Neural cell (in vitro differentiated cells): ENCODE data around the gene RIN3. TPM values are rescaled to one million over a fixed set of nuclear protein-coding genes. Genes with fewer than 3 reads are reported as not detected.

Experiments
- H2AFZ ChIP-seq: fragments of 200-600, 300-800 bp; sonication (generic), shearing (Covaris generic); 2 replicates; pipeline ENCODE4 v1.6.0; 2014; ENCODE audit warnings: low read depth, mild to moderate bottlenecking, antibody characterized with exemption, low read length, moderate library complexity
- H3F3A ChIP-seq: fragments of 200-600 bp; shearing (Covaris generic); 2 replicates; pipeline ENCODE4 v1.6.1; 2016; ENCODE audit warnings: mild to moderate bottlenecking, moderate library complexity, mixed read lengths, antibody characterized with exemption, low read length; ENCODE audit not compliant: insufficient read depth, poor library complexity, severe bottlenecking
- H3K27ac ChIP-seq: fragments of 200-600, 300-800 bp; sonication (generic), shearing (Covaris generic); 2 replicates; pipeline ENCODE4 v1.5.1; 2014; ENCODE audit warnings: mild to moderate bottlenecking, low read length, moderate library complexity
- H3K27me3 ChIP-seq: fragments of 300-800, 200-600 bp; sonication (generic), shearing (Covaris generic); 2 replicates; pipeline ENCODE4 v1.6.0; 2014; ENCODE audit warnings: mild to moderate bottlenecking, low read depth, low read length, moderate library complexity; ENCODE audit not compliant: insufficient read depth
- H3K36me3 ChIP-seq: fragments of 300-800, 200-600 bp; sonication (generic), shearing (Covaris generic); 2 replicates; pipeline ENCODE4 v1.5.1; 2014; ENCODE audit warnings: mild to moderate bottlenecking, antibody characterized with exemption, low read length, moderate library complexity; ENCODE audit not compliant: insufficient read depth
- H3K4me2 ChIP-seq: fragments of 300-800, 200-600 bp; sonication (generic), shearing (Covaris generic); 2 replicates; pipeline ENCODE4 v1.6.0; 2014; ENCODE audit warnings: mild to moderate bottlenecking, low read length
- H3K4me3 ChIP-seq: fragments of 300-800, 200-600 bp; sonication (generic), shearing (Covaris generic); 2 replicates; pipeline ENCODE4 v1.5.1; 2014; ENCODE audit warnings: mild to moderate bottlenecking, low read length, moderate library complexity
- H3K79me2 ChIP-seq: fragments of 200-600 bp; shearing (Covaris generic); replicated peaks from 2 replicates; pipeline ENCODE4 v1.6.0; 2014; ENCODE audit warnings: mild to moderate bottlenecking, low read length, moderate library complexity; ENCODE audit not compliant: insufficient read depth
- H3K9ac ChIP-seq: fragments of 300-800, 200-600 bp; sonication (generic), shearing (Covaris generic); 2 replicates; pipeline ENCODE4 v1.6.1; 2016; ENCODE audit warnings: mild to moderate bottlenecking, low read length, mixed read lengths
- H3K9me2 ChIP-seq: fragments of 200-600 bp; shearing (Covaris generic); 2 replicates; pipeline ENCODE4 v1.6.1; 2016; ENCODE audit warnings: mild to moderate bottlenecking, low read length, mixed read lengths; ENCODE audit not compliant: insufficient read depth
- H3K9me3 ChIP-seq: fragments of 200-600, 300-800 bp; sonication (generic), shearing (Covaris generic); 2 replicates; pipeline ENCODE4 v1.6.1; 2016; ENCODE audit warnings: mild to moderate bottlenecking, mixed run types, low read length, moderate library complexity, mixed read lengths
- H4K20me1 ChIP-seq: fragments of 200-600 bp; shearing (Covaris generic); 2 replicates; pipeline ENCODE4 v1.6.1; 2016; ENCODE audit warnings: mild to moderate bottlenecking, mixed run types; ENCODE audit not compliant: insufficient read depth
- CTCF ChIP-seq: fragments of 450-650 bp; IDR thresholded peaks from 2 replicates; pipeline ENCODE4 v1.5.1; 2014; ENCODE audit warnings: antibody characterized with exemption, mild to moderate bottlenecking, moderate library complexity; ENCODE audit not compliant: poor library complexity, severe bottlenecking
- EP300 ChIP-seq: fragments of 450-650 bp; conservative IDR thresholded peaks from 2 replicates; pipeline ENCODE4 v1.6.1; 2014; ENCODE audit warnings: antibody characterized with exemption, mild to moderate bottlenecking, moderate library complexity; ENCODE audit not compliant: poor library complexity, severe bottlenecking
- EZH2 ChIP-seq: fragments of 200-600, 300-800 bp; shearing (Covaris generic), sonication (generic); IDR thresholded peaks from 2 replicates; pipeline ENCODE4 v1.6.1; 2014; ENCODE audit warnings: antibody characterized with exemption, low read length, borderline replicate concordance, mild to moderate bottlenecking; ENCODE audit not compliant: insufficient read depth, poor library complexity, severe bottlenecking
- MXI1 ChIP-seq: fragments of 450-650 bp; conservative IDR thresholded peaks from 2 replicates; pipeline ENCODE4 v1.6.1; 2014; ENCODE audit warnings: antibody characterized with exemption, mild to moderate bottlenecking; ENCODE audit not compliant: poor library complexity, severe bottlenecking
- POLR2AphosphoS5 ChIP-seq: IDR thresholded peaks from 2 replicates; pipeline ENCODE4 v1.6.1; 2012
- RAD21 ChIP-seq: fragments of 450-650 bp; conservative IDR thresholded peaks from 2 replicates; pipeline ENCODE4 v1.6.1; 2014; ENCODE audit warnings: antibody characterized with exemption, mild to moderate bottlenecking, moderate library complexity
- SMC3 ChIP-seq: fragments of 450-650 bp; conservative IDR thresholded peaks from 2 replicates; pipeline ENCODE4 v1.6.1; 2014; ENCODE audit warnings: antibody characterized with exemption, mild to moderate bottlenecking, moderate library complexity; ENCODE audit not compliant: poor library complexity
- TAF1 ChIP-seq: IDR thresholded peaks from 2 replicates; pipeline ENCODE4 v1.6.1; 2012; ENCODE audit warnings: low read depth
- polyA plus RNA-seq: library from polyadenylated mRNA; depleted of rRNA; stranded (reverse); fragments of >200 nt; gene quantifications from 2 replicates; pipeline ENCODE4 v1.2.3, GENCODE V29; 2014
- TF ChIP-seq, protein P1 (sequence below): IDR thresholded peaks from 2 replicates; pipeline ENCODE4 v1.6.1; 2012; ENCODE audit warnings: borderline replicate concordance

RIN3 gene
- polyA plus RNA-seq, 1 donor from 2014 or later = not detected

- Histone ChIP-seq H3K79me2 (no peaks in the 10 kb centered on the region), H3K4me2 (no peak overlapping the region), H3K9me2 (no peaks in the 10 kb centered on the region), H3K4me3 (no peak overlapping the region), H2AFZ (peak overlapping the region; percentile 21), H3K9me3 (no peaks in the 10 kb centered on the region), H3K9ac (no peak overlapping the region), H3F3A (no peaks in the 10 kb centered on the region), H4K20me1 (no peaks in the 10 kb centered on the region), H3K27me3 (no peaks in the 10 kb centered on the region), H3K36me3 (no peaks in the 10 kb centered on the region), H3K27ac (no peak overlapping the region)
- TF ChIP-seq EZH2 = no peak
- TF ChIP-seq SMC3 = no peak
- TF ChIP-seq MXI1 = no peak
- TF ChIP-seq TAF1 = no peak
- TF ChIP-seq RAD21 = no peak
- TF ChIP-seq, protein P1, sequence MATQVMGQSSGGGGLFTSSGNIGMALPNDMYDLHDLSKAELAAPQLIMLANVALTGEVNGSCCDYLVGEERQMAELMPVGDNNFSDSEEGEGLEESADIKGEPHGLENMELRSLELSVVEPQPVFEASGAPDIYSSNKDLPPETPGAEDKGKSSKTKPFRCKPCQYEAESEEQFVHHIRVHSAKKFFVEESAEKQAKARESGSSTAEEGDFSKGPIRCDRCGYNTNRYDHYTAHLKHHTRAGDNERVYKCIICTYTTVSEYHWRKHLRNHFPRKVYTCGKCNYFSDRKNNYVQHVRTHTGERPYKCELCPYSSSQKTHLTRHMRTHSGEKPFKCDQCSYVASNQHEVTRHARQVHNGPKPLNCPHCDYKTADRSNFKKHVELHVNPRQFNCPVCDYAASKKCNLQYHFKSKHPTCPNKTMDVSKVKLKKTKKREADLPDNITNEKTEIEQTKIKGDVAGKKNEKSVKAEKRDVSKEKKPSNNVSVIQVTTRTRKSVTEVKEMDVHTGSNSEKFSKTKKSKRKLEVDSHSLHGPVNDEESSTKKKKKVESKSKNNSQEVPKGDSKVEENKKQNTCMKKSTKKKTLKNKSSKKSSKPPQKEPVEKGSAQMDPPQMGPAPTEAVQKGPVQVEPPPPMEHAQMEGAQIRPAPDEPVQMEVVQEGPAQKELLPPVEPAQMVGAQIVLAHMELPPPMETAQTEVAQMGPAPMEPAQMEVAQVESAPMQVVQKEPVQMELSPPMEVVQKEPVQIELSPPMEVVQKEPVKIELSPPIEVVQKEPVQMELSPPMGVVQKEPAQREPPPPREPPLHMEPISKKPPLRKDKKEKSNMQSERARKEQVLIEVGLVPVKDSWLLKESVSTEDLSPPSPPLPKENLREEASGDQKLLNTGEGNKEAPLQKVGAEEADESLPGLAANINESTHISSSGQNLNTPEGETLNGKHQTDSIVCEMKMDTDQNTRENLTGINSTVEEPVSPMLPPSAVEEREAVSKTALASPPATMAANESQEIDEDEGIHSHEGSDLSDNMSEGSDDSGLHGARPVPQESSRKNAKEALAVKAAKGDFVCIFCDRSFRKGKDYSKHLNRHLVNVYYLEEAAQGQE = no peak
- no peak for TF ChIP-seq CTCF
- TF ChIP-seq POLR2AphosphoS5 = no peak
- no peak for TF ChIP-seq EP300
Observed at GRCh38 chr14:92659765-92660561, 146.4 kb downstream of the RIN3 start.

GRCh38 chr14:92660571-92660970, 147.0 kb downstream of the RIN3 start:
- H3K36me3 ChIP-seq = no peaks in the 10 kb centered on the region
- H3K4me2 ChIP-seq = no peak overlapping the region
- no peaks in the 10 kb centered on the region for H4K20me1 ChIP-seq
- no peaks in the 10 kb centered on the region for H3F3A ChIP-seq
- H3K9me3 ChIP-seq = no peaks in the 10 kb centered on the region
- no peaks in the 10 kb centered on the region for H3K27me3 ChIP-seq
- no peak overlapping the region for H3K27ac ChIP-seq
- no peaks in the 10 kb centered on the region for H3K79me2 ChIP-seq
- no peak overlapping the region for H3K4me3 ChIP-seq
- TF ChIP-seq MXI1 = no peak
- no peak for TF ChIP-seq SMC3
- TF ChIP-seq RAD21 = no peak
- no peak for TF ChIP-seq CTCF
- no peak for TF ChIP-seq EP300
- TF ChIP-seq, protein P1 = no peak
- no peak for TF ChIP-seq EZH2
- no peak for TF ChIP-seq POLR2AphosphoS5
- TF ChIP-seq TAF1 = no peak
- H2AFZ ChIP-seq = peak overlapping the region; percentile 21
- H3K9me2 ChIP-seq = no peaks in the 10 kb centered on the region
- no peak overlapping the region for H3K9ac ChIP-seq
